Neural progenitor cell (in vitro differentiated cells): Measurements from ENCODE around the gene C21orf58.

Experiments used
- EZH2 ChIP-seq: fragments of 200-600 bp; sonication (generic); IDR thresholded peaks from 2 replicates; pipeline ENCODE4 v1.6.1; 2017; ENCODE audit warnings: antibody characterized with exemption, mild to moderate bottlenecking, moderate library complexity
- TF ChIP-seq, protein P1 (sequence below): fragments of 200-600 bp; sonication (generic); IDR thresholded peaks from 2 replicates; pipeline ENCODE4 v1.5.1; 2017; ENCODE audit warnings: antibody characterized with exemption, mild to moderate bottlenecking

DNA sequence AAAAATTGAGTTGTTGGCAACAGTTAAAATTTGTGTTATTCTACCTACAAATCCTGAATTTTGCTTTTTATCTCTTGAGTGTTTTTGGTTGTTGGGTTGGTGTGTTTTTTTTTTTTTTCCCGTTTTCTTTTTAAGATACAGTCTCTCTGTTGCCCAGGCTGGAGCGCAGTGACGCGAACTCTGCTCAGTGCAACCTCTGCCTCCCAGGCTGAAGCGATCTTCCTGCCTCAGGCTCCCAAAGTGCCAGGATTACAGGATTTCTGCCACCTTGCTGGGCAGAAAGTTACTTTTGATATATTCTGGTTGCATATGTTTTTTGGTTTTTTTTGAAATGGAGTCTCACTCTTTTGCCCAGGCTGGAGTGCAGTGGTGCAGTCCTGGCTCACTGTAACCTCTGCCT lies 4.5 kb upstream of the C21orf58 start:
- TF ChIP-seq, protein P1, sequence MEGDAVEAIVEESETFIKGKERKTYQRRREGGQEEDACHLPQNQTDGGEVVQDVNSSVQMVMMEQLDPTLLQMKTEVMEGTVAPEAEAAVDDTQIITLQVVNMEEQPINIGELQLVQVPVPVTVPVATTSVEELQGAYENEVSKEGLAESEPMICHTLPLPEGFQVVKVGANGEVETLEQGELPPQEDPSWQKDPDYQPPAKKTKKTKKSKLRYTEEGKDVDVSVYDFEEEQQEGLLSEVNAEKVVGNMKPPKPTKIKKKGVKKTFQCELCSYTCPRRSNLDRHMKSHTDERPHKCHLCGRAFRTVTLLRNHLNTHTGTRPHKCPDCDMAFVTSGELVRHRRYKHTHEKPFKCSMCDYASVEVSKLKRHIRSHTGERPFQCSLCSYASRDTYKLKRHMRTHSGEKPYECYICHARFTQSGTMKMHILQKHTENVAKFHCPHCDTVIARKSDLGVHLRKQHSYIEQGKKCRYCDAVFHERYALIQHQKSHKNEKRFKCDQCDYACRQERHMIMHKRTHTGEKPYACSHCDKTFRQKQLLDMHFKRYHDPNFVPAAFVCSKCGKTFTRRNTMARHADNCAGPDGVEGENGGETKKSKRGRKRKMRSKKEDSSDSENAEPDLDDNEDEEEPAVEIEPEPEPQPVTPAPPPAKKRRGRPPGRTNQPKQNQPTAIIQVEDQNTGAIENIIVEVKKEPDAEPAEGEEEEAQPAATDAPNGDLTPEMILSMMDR = no peak
- TF ChIP-seq EZH2 = no peak
